Measurements from ENCODE around the gene INPP5A. TPM values are rescaled to one million over a fixed set of nuclear protein-coding genes. Genes with fewer than 3 reads are reported as not detected.

Gene INPP5A
- total RNA-seq, 1 donor from 2014 or later, result 36.4 TPM

DNA sequence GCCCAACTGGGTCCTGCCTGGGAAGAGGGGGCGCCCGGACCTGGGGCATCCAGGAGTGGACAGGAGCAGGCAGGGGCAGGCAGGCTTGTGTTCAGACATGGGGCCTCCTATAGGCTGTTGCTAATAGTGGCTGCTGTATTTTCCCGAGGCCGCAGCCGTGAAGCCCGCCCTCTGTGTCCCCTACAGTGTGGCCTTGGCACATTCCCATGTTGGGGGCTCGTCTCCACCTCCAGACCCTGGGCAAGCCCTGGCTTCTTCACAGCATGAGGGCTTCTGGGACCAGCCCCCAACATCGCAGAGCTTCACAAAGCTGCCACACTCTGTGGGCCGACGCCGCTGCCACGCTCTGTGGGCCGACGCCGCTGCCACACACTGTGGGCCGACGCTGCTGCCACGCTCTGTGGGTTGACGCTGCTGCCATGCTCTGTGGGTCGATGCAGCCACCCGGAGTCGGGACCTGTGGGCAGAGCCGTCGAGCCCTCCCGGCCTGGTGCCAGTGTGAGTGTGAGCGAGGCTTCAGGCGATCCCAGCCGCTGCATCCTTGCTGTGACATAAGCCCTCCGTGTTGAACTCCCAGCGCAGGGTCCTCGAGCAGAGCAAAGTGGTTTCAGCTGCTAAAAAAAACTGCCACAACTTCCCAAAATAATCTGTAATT is 109.0 kb downstream of the INPP5A start:
- Mint-ChIP-seq H3K4me1 (ENCODE audit: unreplicated experiment) (no peaks in the 10 kb centered on the region), H3K36me3 (ENCODE audit: unreplicated experiment) (no peaks in the 10 kb centered on the region), H3K27ac (ENCODE audit: unreplicated experiment) (no peak overlapping the region), H3K9me3 (ENCODE audit: unreplicated experiment) (no peaks in the 10 kb centered on the region), H3K27me3 (ENCODE audit: unreplicated experiment) (no peaks in the 10 kb centered on the region), H3K4me3 (ENCODE audit: unreplicated experiment) (no peak overlapping the region)
- no peak for DNase-seq (ENCODE audit: extremely low spot score, unreplicated experiment)
- TF ChIP-seq, protein P1, sequence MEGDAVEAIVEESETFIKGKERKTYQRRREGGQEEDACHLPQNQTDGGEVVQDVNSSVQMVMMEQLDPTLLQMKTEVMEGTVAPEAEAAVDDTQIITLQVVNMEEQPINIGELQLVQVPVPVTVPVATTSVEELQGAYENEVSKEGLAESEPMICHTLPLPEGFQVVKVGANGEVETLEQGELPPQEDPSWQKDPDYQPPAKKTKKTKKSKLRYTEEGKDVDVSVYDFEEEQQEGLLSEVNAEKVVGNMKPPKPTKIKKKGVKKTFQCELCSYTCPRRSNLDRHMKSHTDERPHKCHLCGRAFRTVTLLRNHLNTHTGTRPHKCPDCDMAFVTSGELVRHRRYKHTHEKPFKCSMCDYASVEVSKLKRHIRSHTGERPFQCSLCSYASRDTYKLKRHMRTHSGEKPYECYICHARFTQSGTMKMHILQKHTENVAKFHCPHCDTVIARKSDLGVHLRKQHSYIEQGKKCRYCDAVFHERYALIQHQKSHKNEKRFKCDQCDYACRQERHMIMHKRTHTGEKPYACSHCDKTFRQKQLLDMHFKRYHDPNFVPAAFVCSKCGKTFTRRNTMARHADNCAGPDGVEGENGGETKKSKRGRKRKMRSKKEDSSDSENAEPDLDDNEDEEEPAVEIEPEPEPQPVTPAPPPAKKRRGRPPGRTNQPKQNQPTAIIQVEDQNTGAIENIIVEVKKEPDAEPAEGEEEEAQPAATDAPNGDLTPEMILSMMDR (IDR thresholded peaks at IDR 0.05), result no peak

DNA sequence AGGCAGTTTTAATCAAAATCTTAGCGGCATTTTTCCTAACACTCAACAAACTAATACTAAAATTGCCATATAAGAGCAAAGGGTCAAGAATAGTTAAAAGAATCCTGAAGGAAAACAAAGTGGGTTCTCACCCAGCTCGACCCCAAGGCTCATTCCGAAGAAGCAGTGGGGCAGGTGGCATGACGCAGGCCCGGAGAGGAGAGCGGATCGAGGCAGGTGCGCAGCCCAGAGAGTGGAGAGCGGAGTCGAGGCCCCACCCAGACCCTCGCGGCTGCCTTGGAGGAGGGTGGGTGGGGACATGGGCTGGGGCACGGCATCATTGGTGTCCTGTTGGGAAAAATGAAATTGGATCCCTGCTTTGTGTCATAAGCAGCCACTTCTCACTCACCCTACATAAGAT is 109.8 kb downstream of the INPP5A start:
- Mint-ChIP-seq H3K27me3 (ENCODE audit: unreplicated experiment) (no peaks in the 10 kb centered on the region), H3K4me3 (ENCODE audit: unreplicated experiment) (no peak overlapping the region), H3K9me3 (ENCODE audit: unreplicated experiment) (no peaks in the 10 kb centered on the region), H3K36me3 (ENCODE audit: unreplicated experiment) (no peaks in the 10 kb centered on the region), H3K27ac (ENCODE audit: unreplicated experiment) (no peak overlapping the region), H3K4me1 (ENCODE audit: unreplicated experiment) (no peaks in the 10 kb centered on the region)
- TF ChIP-seq, protein P1 (IDR thresholded peaks at IDR 0.05), result no peak
- DNase-seq (ENCODE audit: extremely low spot score, unreplicated experiment), result no peak

DNA sequence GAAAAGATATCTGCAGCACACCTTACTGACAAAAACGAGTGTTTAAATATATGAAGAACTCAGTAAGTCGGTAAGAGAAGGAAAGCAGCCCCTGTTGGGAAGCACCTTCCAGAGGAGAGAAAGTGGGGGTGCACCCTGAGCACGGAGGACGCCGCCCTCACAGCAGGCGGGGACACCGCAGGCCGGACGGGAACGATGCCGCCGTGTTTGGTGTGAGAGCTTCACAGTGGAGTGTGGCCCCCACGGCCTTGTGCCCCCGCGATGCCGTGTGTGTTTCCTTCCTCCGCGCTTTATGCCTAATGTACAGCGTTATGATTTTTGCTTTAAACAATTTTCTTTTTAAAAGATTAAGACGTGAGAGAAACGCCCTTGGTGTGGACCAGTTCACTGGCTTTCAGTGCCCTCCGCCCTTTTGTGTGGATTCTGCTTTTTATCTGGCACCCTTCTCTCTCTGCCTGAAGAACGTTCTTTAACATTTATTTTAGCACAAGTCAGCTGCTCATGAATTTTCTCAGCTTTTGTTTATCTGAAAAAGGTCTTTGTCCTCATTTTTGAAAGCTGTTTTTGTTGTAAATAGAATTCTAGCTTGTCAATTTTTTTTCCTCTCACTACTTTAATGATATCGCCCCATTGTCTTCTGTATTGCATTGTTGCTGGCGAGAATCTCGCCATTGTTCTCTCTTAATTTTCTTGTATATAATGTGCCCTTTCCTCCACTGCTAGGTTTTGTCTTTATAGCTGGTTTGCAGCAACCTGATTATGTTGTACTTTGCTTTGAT is 110.7 kb downstream of the INPP5A start:
- H3K27ac Mint-ChIP-seq (ENCODE audit: unreplicated experiment), result no peak overlapping the region
- DNase-seq (ENCODE audit: extremely low spot score, unreplicated experiment), result no peak
- no peaks in the 10 kb centered on the region for H3K9me3 Mint-ChIP-seq (ENCODE audit: unreplicated experiment)
- TF ChIP-seq, protein P1 (IDR thresholded peaks at IDR 0.05), result no peak
- no peaks in the 10 kb centered on the region for H3K27me3 Mint-ChIP-seq (ENCODE audit: unreplicated experiment)
- no peaks in the 10 kb centered on the region for H3K4me1 Mint-ChIP-seq (ENCODE audit: unreplicated experiment)
- no peak overlapping the region for H3K4me3 Mint-ChIP-seq (ENCODE audit: unreplicated experiment)
- no peaks in the 10 kb centered on the region for H3K36me3 Mint-ChIP-seq (ENCODE audit: unreplicated experiment)

DNA sequence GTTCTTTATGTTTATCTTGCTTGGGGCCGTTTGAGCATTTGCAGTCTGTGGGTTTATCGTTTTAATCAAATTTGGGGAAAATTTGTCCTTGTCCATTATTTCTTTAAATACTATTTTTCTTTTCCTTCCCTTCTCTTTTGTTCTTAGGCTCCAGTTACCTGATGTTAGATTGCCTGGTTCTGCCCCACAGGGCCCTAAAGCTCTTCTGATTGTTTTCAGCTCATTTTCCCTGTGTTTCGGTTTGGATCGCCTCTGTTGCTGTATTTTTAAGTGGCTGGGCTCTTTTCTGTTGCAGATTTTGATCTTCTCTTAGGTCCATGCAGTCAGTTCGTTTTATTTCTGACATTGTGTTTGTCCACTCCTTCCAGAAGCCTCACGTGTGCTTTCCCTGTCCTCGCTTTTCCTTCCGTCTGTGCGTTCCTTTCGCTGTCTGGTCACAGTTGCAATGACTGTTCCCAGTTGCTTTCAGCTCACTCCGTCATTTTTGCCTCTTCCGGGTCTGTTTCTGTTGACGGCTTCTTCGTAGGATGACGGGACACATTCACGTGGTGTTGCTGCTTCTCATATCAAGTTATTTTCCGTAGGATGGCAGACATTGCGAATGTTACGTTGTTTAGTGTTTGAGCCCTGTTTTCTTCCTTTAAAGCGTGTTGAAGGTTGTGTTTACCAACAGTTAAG is 111.4 kb downstream of the INPP5A start:
- no peaks in the 10 kb centered on the region for H3K36me3 Mint-ChIP-seq (ENCODE audit: unreplicated experiment)
- no peaks in the 10 kb centered on the region for H3K27me3 Mint-ChIP-seq (ENCODE audit: unreplicated experiment)
- no peak overlapping the region for H3K27ac Mint-ChIP-seq (ENCODE audit: unreplicated experiment)
- no peak for DNase-seq (ENCODE audit: extremely low spot score, unreplicated experiment)
- H3K9me3 Mint-ChIP-seq (ENCODE audit: unreplicated experiment), result no peaks in the 10 kb centered on the region
- TF ChIP-seq, protein P1 (IDR thresholded peaks at IDR 0.05), result no peak
- H3K4me3 Mint-ChIP-seq (ENCODE audit: unreplicated experiment), result no peak overlapping the region
- no peaks in the 10 kb centered on the region for H3K4me1 Mint-ChIP-seq (ENCODE audit: unreplicated experiment)

All from osteocyte (in vitro differentiated cells).